Neural progenitor cell (in vitro differentiated cells): Measurements from ENCODE around the gene ANXA11.

Source experiments
- EZH2phosphoT487 ChIP-seq: fragments of 200-600 bp; sonication (generic); IDR thresholded peaks from 2 replicates; pipeline ENCODE4 v1.6.1; 2017; ENCODE audit warnings: antibody characterized with exemption
- TF ChIP-seq, protein P1 (sequence below): fragments of 200-600 bp; sonication (generic); IDR thresholded peaks from 2 replicates; pipeline ENCODE4 v1.5.1; 2017; ENCODE audit warnings: antibody characterized with exemption, mild to moderate bottlenecking

GRCh38 chr10:80184291-80184690 is 21.0 kb downstream of the ANXA11 start:
- TF ChIP-seq, protein P1, sequence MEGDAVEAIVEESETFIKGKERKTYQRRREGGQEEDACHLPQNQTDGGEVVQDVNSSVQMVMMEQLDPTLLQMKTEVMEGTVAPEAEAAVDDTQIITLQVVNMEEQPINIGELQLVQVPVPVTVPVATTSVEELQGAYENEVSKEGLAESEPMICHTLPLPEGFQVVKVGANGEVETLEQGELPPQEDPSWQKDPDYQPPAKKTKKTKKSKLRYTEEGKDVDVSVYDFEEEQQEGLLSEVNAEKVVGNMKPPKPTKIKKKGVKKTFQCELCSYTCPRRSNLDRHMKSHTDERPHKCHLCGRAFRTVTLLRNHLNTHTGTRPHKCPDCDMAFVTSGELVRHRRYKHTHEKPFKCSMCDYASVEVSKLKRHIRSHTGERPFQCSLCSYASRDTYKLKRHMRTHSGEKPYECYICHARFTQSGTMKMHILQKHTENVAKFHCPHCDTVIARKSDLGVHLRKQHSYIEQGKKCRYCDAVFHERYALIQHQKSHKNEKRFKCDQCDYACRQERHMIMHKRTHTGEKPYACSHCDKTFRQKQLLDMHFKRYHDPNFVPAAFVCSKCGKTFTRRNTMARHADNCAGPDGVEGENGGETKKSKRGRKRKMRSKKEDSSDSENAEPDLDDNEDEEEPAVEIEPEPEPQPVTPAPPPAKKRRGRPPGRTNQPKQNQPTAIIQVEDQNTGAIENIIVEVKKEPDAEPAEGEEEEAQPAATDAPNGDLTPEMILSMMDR: no peak
- TF ChIP-seq EZH2phosphoT487: no peak
